GM19238 (cell line): ENCODE data around the gene ALOXE3.

Experiments used
- DNase-seq: peaks from one replicate; pipeline ENCODE4 v3.0.0; 2011; ENCODE audit warnings: low spot score; ENCODE audit not compliant: insufficient read length

ALOXE3 gene

DNA sequence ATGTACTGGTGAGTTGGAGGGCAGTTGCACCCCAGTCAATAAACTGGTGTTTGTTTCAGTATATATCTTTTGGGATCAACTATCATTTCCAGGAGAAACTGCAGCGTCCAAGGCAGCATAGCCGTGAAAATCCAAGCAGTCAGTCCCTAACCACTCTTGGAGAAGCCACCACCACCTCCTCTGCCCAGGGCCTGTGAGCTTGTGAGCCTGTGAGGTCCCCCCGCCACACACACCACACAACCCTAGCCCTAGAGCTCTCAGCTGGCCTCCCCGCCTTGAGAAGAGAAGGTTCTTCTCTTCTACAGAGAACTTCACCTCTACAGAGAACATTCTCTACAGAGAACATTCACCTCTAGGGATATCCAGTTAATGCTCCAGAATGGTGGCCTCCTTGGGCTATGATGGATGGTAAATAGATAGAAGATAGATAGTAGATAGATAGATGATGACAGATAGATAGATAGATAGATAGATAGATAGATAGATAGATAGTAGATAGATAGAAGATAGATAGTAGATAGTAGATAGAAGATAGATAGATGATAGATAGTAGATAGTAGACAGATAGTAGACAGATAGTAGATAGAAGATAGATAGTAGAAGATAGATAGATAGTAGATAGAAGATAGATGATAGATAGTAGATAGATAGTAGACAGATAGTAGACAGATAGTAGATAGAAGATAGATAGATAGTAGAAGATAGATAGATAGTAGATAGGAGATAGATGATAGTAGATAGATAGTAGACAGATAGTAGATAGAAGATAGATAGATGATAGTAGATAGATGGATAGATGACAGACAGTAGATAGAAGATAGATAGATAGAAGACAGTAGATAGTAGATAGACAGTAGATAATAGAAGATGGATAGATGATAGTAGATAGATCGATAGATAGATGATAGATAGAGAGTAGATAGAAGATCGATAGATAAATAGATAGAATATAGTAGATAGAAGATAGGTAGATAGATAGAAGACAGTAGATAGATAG lies 65.8 kb downstream of the ALOXE3 start:
- no peak for DNase-seq

DNA sequence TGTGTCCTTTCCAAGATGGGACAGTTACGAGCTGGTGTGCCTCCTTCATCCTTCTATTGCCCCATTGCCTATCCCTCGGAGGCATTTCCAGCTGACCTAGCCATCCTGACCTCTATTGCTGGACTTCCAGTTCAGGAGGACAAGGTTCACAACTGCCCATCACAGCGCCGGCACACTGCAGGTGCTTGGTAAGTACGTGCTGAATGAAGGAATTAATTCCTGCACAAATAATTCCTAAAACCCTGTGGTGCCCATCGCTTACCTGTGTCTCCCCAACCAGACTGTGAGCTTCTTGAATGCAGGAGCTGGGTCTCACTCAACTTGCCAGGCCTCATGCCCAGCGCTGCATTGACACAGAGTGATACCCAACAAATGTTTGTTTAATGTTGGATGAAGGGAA lies 66.5 kb downstream of the ALOXE3 start:
- no peak for DNase-seq

DNA sequence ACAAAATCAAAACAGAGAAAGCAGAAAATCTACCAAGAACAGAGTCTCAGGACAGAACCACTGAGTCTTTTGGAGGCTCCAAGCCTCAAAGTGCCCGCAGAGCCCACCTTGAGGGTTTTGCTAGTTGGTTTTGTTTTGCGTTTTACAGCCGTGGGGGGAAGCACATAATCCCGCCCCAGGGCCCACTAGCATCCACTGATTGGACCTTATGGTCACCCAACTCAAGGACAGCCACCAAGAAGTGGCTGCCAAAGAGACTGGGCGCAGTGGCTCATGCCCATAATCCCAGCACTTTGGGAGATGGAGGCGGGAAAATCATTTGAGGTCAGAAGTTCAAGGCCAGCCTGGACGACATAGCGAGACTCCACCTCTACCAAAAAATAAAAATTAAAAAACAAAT lies 69.6 kb downstream of the ALOXE3 start:
- DNase-seq, result no peak

DNA sequence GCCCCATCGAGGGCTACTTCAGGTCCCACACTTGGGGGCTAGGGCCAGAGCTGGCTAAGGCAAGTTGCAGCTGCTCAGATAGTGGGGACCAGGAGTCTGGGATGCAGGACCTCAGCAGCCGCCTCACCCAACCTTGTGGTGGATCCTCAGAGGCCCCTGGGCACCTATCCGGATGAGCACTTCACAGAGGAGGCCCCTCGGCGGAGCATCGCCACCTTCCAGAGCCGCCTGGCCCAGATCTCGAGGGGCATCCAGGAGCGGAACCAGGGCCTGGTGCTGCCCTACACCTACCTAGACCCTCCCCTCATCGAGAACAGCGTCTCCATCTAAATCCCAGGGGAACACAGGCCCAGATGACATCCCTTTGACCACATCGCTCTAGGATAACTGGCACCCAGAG lies 70.1 kb downstream of the ALOXE3 start:
- DNase-seq, result no peak

DNA sequence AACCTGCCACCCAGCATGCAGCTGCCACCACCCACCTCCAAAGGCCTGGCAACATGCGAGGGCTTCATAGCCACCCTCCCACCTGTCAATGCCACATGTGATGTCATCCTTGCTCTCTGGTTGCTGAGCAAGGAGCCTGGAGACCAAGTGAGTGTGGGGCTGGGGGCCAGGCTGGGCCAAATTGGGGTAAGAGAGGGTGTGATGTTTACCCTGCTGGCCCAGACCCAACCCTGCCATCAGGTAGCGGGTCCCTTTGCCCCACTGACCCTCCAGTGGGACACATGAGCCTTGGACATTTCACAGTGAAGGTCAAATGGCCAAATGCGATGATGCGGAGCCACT lies 70.6 kb downstream of the ALOXE3 start:
- no peak for DNase-seq

DNA sequence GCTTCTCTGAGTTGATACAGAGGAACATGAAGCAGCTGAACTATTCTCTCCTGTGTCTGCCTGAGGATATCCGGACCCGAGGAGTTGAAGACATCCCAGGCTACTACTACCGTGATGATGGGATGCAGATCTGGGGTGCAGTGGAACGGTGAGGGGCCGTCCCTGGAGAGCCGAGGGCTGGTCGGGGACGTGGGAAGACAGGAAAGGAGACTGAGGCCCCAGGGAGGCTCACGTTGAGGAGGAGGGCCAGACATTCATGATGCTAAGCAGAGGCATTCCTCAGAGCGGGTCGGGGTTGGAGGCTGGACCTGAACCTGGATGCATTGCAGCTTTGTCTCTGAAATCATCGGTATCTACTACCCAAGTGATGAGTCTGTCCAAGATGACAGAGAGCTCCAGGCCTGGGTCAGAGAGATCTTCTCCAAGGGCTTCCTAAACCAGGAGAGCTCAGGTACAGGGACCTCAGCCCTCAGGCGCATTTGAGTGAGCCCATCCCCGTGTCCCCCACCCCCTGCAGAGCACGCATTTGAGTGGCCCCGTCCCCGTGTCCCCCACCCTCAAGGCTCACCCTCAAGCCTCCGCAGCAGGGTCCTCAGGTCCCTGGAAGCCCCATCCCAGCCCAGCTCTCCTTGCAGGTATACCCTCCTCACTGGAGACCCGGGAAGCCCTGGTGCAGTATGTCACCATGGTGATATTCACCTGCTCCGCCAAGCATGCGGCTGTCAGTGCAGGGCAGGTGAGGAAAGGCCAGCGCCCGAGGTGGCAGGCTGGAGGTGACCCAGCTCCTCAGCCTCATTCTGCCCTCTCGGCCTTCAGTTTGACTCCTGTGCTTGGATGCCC lies 71.2 kb downstream of the ALOXE3 start:
- DNase-seq, result no peak

DNA sequence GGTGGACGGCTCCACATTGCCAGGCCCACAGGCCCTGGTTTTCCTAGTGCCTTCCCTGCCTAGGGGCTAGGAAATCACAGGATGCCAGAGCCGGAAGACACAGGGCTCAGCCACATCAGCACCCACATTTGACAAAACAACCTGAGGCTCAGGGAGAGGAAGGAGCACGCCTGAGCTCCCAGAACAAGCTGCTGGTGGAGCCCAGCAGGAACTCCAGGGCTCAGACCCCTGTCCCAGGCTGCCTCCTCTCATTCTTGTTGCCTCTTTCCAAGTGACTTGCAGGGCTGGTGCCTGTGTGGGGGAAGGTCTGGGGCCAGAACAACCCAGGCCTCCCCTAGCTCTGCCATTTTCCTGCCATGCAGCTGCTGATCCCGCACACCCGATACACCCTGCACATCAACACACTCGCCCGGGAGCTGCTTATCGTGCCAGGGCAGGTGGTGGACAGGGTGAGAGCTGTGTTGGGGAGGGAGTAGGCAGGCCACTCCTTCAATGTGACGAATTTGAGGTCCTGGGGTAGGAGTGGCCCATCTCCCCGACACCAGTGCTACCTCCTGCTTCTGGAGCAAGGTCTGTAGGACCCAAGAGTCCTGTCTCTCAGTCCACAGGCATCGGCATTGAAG lies 71.9 kb downstream of the ALOXE3 start:
- no peak for DNase-seq
